IMR-90 (cell line): ENCODE results near the gene FAM120A. TPM values are rescaled to one million over a fixed set of nuclear protein-coding genes. Genes with fewer than 3 reads are reported as not detected.

Experiments
- ATAC-seq: fragments of 200-7000 bp; cut with Tn5 transposase; 2 replicates; pipeline ENCODE4 v1.9.1; 2020; ENCODE audit warnings: low read depth, mild to moderate bottlenecking, moderate library complexity
- BruUV-seq: library from RNA; stranded (reverse); fragments of 400-500 nt; replicated peaks from 2 replicates; lab custom pipeline; 2021; lab: Mats Ljungman, UMichigan
- CTCF ChIA-PET: fragments of 300-600 bp; formaldehyde crosslinking; extraction: SDS; loops from one replicate; lab custom pipeline; 2021; ENCODE audit warnings: antibody characterized with exemption; lab: Yijun Ruan, JAX
- POLR2A ChIA-PET: fragments of 300-600 bp; sonication (Branson Sonifier 250); formaldehyde crosslinking; loops from one replicate; lab custom pipeline; 2022; ENCODE audit warnings: antibody characterized with exemption; ENCODE audit not compliant: unreplicated experiment; lab: Charles Lee
- DNase-seq: peaks from one replicate; pipeline ENCODE4 v3.0.0; 2013
- H2AFZ ChIP-seq: replicated peaks from 2 replicates; pipeline ENCODE3; 2013; ENCODE audit warnings: low read length, mild to moderate bottlenecking; ENCODE audit not compliant: poor library complexity
- H2AK5ac ChIP-seq: 2 replicates; pipeline ENCODE4 v1.6.1; 2013; ENCODE audit warnings: low read depth, low read length, inconsistent platforms
- H2AK9ac ChIP-seq: replicated peaks from 2 replicates; pipeline ENCODE3; 2013; ENCODE audit warnings: mild to moderate bottlenecking, low read depth, low read length, moderate library complexity; ENCODE audit not compliant: poor library complexity
- H2BK120ac ChIP-seq: 2 replicates; pipeline ENCODE4 v1.6.1; 2013; ENCODE audit warnings: low read depth, low read length, inconsistent platforms
- H2BK15ac ChIP-seq: 3 replicates; pipeline ENCODE4 v1.6.1; 2013; ENCODE audit warnings: low read depth, low read length, inconsistent platforms
- H2BK20ac ChIP-seq: 2 replicates; pipeline ENCODE4 v1.6.1; 2013; ENCODE audit warnings: low read depth, mild to moderate bottlenecking, inconsistent platforms, low read length, moderate library complexity
- H2BK5ac ChIP-seq: 2 replicates; pipeline ENCODE4 v1.6.1; 2013; ENCODE audit warnings: mild to moderate bottlenecking, low read depth, low read length, inconsistent platforms; ENCODE audit not compliant: poor library complexity, severe bottlenecking
- H3K14ac ChIP-seq: replicated peaks from 2 replicates; pipeline ENCODE4 v1.6.1; 2013; ENCODE audit warnings: low read depth, low read length, inconsistent platforms
- H3K18ac ChIP-seq: 2 replicates; pipeline ENCODE4 v1.6.1; 2013; ENCODE audit warnings: low read depth, low read length, control low read depth
- H3K23ac ChIP-seq: 2 replicates; pipeline ENCODE4 v1.6.1; 2013; ENCODE audit warnings: low read depth, low read length, inconsistent platforms
- H3K27ac ChIP-seq: 2 replicates; pipeline ENCODE4 v1.5.1; 2013; ENCODE audit warnings: mild to moderate bottlenecking, control low read depth, low read length; ENCODE audit not compliant: insufficient read depth
- H3K27me3 ChIP-seq: 2 replicates; pipeline ENCODE4 v1.6.1; 2013; ENCODE audit warnings: low read length; ENCODE audit not compliant: control insufficient read depth, insufficient read depth
- H3K36me3 ChIP-seq: 2 replicates; pipeline ENCODE4 v1.6.1; 2013; ENCODE audit warnings: low read length, mixed read lengths; ENCODE audit not compliant: control insufficient read depth, insufficient read depth
- H3K4ac ChIP-seq: 2 replicates; pipeline ENCODE4 v1.6.1; 2013; ENCODE audit warnings: low read depth, low read length, inconsistent platforms
- H3K4me1 ChIP-seq: 2 replicates; pipeline ENCODE4 v1.6.1; 2013; ENCODE audit warnings: low read length, mixed read lengths; ENCODE audit not compliant: control insufficient read depth, insufficient read depth
- H3K4me2 ChIP-seq: 2 replicates; pipeline ENCODE4 v1.6.1; 2013; ENCODE audit warnings: low read depth, mild to moderate bottlenecking, control low read depth, low read length, moderate library complexity
- H3K4me3 ChIP-seq: 2 replicates; pipeline ENCODE4 v1.5.1; 2013; ENCODE audit warnings: low read depth, mild to moderate bottlenecking, control low read depth, low read length, moderate library complexity; ENCODE audit not compliant: insufficient read depth
- H3K56ac ChIP-seq: 2 replicates; pipeline ENCODE4 v1.6.1; 2013; ENCODE audit warnings: low read length, inconsistent platforms; ENCODE audit not compliant: insufficient read depth; ENCODE audit errors: extremely low read depth
- H3K79me1 ChIP-seq, 2 experiments: 2 replicates each; pipeline ENCODE4 v1.6.1; 2013; ENCODE audit warnings: low read length in 2 of 2, inconsistent platforms in 1 of 2, low read depth in 1 of 2
- H3K9ac ChIP-seq: 2 replicates; pipeline ENCODE4 v1.6.1; 2013; ENCODE audit warnings: low read depth, low read length, control low read depth
- H3K9me1 ChIP-seq: 2 replicates; pipeline ENCODE4 v1.6.1; 2013; ENCODE audit warnings: low read length, inconsistent platforms; ENCODE audit not compliant: insufficient read depth
- H3K9me3 ChIP-seq: 2 replicates; pipeline ENCODE4 v1.6.1; 2013; ENCODE audit warnings: low read length; ENCODE audit not compliant: control insufficient read depth, insufficient read depth
- H4K20me1 ChIP-seq: 2 replicates; pipeline ENCODE4 v1.6.1; 2013; ENCODE audit warnings: low read length, inconsistent platforms; ENCODE audit not compliant: insufficient read depth
- H4K5ac ChIP-seq: 2 replicates; pipeline ENCODE4 v1.6.1; 2013; ENCODE audit warnings: mild to moderate bottlenecking, low read depth, low read length, control low read depth
- H4K8ac ChIP-seq, 2 experiments: 2 replicates each; pipeline ENCODE4 v1.6.1; 2013; ENCODE audit warnings: low read depth in 2 of 2, low read length in 2 of 2, control low read depth in 1 of 2, inconsistent platforms in 1 of 2
- H4K91ac ChIP-seq: 2 replicates; pipeline ENCODE4 v1.6.1; 2013; ENCODE audit warnings: low read depth, low read length, inconsistent platforms; ENCODE audit not compliant: insufficient read depth
- BHLHE40 ChIP-seq: fragments of 150-350 bp; IDR thresholded peaks from 2 replicates; pipeline ENCODE4 v1.6.1; 2016; ENCODE audit warnings: mild to moderate bottlenecking, low read depth, low read length
- CEBPB ChIP-seq: IDR thresholded peaks from 2 replicates; pipeline ENCODE4 v1.6.1; 2012; ENCODE audit warnings: low read depth, low read length, improper control_type of control experiment
- CHD1 ChIP-seq: IDR thresholded peaks from 2 replicates; pipeline ENCODE4 v1.6.1; 2012; ENCODE audit warnings: low read depth, low read length, improper control_type of control experiment
- FOS ChIP-seq: fragments of 150-350 bp; IDR thresholded peaks from 2 replicates; pipeline ENCODE4 v1.6.1; 2016; ENCODE audit warnings: low read depth, low read length
- MAFK ChIP-seq: IDR thresholded peaks from 2 replicates; pipeline ENCODE4 v1.6.1; 2012; ENCODE audit warnings: low read depth, low read length, improper control_type of control experiment
- MAZ ChIP-seq: IDR thresholded peaks from 2 replicates; pipeline ENCODE4 v1.6.1; 2012; ENCODE audit warnings: low read depth, mild to moderate bottlenecking, low read length, improper control_type of control experiment, moderate library complexity, borderline replicate concordance
- MXI1 ChIP-seq: IDR thresholded peaks from 2 replicates; pipeline ENCODE4 v1.6.1; 2012; ENCODE audit warnings: low read depth, mild to moderate bottlenecking, low read length, moderate library complexity, borderline replicate concordance
- NFE2L2 ChIP-seq: fragments of 150-350 bp; IDR thresholded peaks from 2 replicates; pipeline ENCODE4 v1.6.1; 2016; ENCODE audit warnings: low read depth, mild to moderate bottlenecking, low read length
- POLR2A ChIP-seq: IDR thresholded peaks from 2 replicates; pipeline ENCODE4 v1.6.1; 2012; ENCODE audit warnings: mild to moderate bottlenecking, low read depth, low read length
- RAD21 ChIP-seq: IDR thresholded peaks from 2 replicates; pipeline ENCODE4 v1.6.1; 2012; ENCODE audit warnings: low read length, improper control_type of control experiment
- RCOR1 ChIP-seq: IDR thresholded peaks from 2 replicates; pipeline ENCODE4 v1.6.1; 2012; ENCODE audit warnings: mild to moderate bottlenecking, low read length, improper control_type of control experiment; ENCODE audit not compliant: insufficient replicate concordance
- RFX5 ChIP-seq: IDR thresholded peaks from 2 replicates; pipeline ENCODE4 v1.8.0; 2012; ENCODE audit warnings: low read depth, mild to moderate bottlenecking, low read length, moderate library complexity
- SMC3 ChIP-seq: fragments of 150-350 bp; IDR thresholded peaks from 2 replicates; pipeline ENCODE4 v1.6.1; 2016; ENCODE audit warnings: low read depth, mild to moderate bottlenecking, antibody characterized with exemption, low read length, moderate library complexity
- WGBS, 2 experiments: methylation state at CpG; one replicate each; pipeline versions ENCODE4 v1.1.5 to v1.1.7; 2013; ENCODE audit warnings: missing lambda C conversion rate in 2 of 2; ENCODE audit not compliant: insufficient read length in 1 of 2; ENCODE audit errors: extremely low coverage in 2 of 2; 5-methylcytosine and 5-hydroxymethylcytosine counted together
- dilution Hi-C: fragments of 300-500 bp; cut with HindIII; formaldehyde crosslinking; loops from one replicate; pipeline ENCODE4 v1.14.3; 2018; ENCODE audit warnings: low sequenced_read_pairs; ENCODE audit not compliant: unreplicated experiment
- in situ Hi-C: fragments of 300-500 bp; cut with MboI; formaldehyde crosslinking; loops from 3 replicates; pipeline ENCODE4 v1.14.3; 2019; ENCODE audit warnings: low sequenced_read_pairs, inconsistent platforms, mixed read lengths
- intact Hi-C: fragments of 100-400 bp; cut with micrococcal nuclease; formaldehyde crosslinking; loops from 2 replicates; pipeline ENCODE4 v1.10.0; 2022
- polyA plus RNA-seq, 3 experiments: library from polyadenylated mRNA; depleted of rRNA; stranded (reverse); fragments of >200 nt; gene quantifications; 2 replicates each; pipeline ENCODE4 v1.2.3, GENCODE V29; 2012; ENCODE audit warnings: low replicate concordance in 1 of 3
- total RNA-seq: library from RNA; depleted of rRNA; stranded (reverse); fragments of >200 nt; gene quantifications from 2 replicates; pipeline ENCODE4 v1.2.3, GENCODE V29; 2012
- TF ChIP-seq, protein P1 (sequence below): fragments of 150-350 bp; IDR thresholded peaks from 2 replicates; pipeline ENCODE4 v1.6.1; 2017; ENCODE audit warnings: mild to moderate bottlenecking, antibody characterized with exemption, low read length, low read depth
- TF ChIP-seq, protein P2 (sequence below): conservative IDR thresholded peaks from 2 replicates; pipeline ENCODE4 v1.5.1; 2012; ENCODE audit warnings: mild to moderate bottlenecking, low read depth, low read length, improper control_type of control experiment
- TF ChIP-seq, protein P3 (sequence below): fragments of 150-350 bp; IDR thresholded peaks from 2 replicates; pipeline ENCODE4 v1.6.1; 2016; ENCODE audit warnings: low read depth, mild to moderate bottlenecking, low read length, moderate library complexity, borderline replicate concordance

The FAM120A gene
- total and polyA plus RNA-seq, 2 of the 4 experiments (the other 2 are of a cell fraction), result 61.6 to 75.1 TPM

DNA sequence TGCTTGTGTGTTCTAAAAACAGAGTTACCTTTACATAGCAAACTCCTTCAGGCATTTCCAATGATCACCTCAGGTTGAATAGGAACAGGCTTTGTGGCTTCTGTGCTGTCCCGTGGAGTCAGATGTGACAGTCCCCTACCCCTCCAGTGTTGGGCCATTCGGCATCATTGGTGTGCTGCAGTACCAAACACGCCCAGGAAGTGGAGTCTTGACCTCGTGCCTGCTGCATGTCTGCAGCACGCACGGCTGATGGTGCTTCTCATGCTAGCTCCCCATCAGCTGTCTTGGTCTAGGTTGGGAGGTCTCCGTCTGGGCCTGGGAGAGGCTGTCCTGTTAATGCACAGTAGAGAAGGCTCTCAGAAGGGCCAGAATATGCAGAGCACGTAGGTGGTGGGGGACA, 82.4 kb downstream of the FAM120A start:
- POLR2A ChIA-PET, result no interaction called here
- intact Hi-C loops (no loop called here), dilution Hi-C loops (no loop called here), in situ Hi-C loops (no loop called here)
- no peak overlapping the region for H2BK120ac ChIP-seq
- H4K8ac ChIP-seq, result no peak overlapping the region
- 83% methylated on average over 1 of the region's 8 CpGs; no CpG with 5 or more reads in 1 of the 2 experiments for WGBS, 2 experiments
- peaks cover 11% of the 10 kb centered on the region for H3K9me1 ChIP-seq
- H3K23ac ChIP-seq, result no peak overlapping the region
- H3K4me2 ChIP-seq, result no peak overlapping the region
- no peak overlapping the region for H3K4ac ChIP-seq
- H3K27ac ChIP-seq, result no peak overlapping the region
- H2AK5ac ChIP-seq, result no peak overlapping the region
- CTCF ChIA-PET, result no interaction called here
- no peak overlapping the region for H4K91ac ChIP-seq
- H3K36me3 ChIP-seq, result peaks cover 33% of the 10 kb centered on the region
- BruUV-seq, result no TSS peak
- H3K18ac ChIP-seq, result no peak overlapping the region
- H4K5ac ChIP-seq, result no peak overlapping the region
- no peak for DNase-seq
- no peaks in the 10 kb centered on the region for H3K4me1 ChIP-seq
- no peak overlapping the region for H2BK15ac ChIP-seq
- H2AK9ac ChIP-seq, result no peak overlapping the region
- H2AFZ ChIP-seq, result no peak overlapping the region
- TF ChIP-seq SMC3 (no peak), CHD1 (no peak), RAD21 (no peak), BHLHE40 (no peak), CEBPB (no peak), POLR2A (no peak), MAFK (no peak), RCOR1 (no peak), MAZ (no peak), FOS (no peak), MXI1 (no peak), RFX5 (no peak), NFE2L2 (no peak)
- TF ChIP-seq, protein P1, sequence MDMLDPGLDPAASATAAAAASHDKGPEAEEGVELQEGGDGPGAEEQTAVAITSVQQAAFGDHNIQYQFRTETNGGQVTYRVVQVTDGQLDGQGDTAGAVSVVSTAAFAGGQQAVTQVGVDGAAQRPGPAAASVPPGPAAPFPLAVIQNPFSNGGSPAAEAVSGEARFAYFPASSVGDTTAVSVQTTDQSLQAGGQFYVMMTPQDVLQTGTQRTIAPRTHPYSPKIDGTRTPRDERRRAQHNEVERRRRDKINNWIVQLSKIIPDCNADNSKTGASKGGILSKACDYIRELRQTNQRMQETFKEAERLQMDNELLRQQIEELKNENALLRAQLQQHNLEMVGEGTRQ, result no peak
- TF ChIP-seq, protein P2, sequence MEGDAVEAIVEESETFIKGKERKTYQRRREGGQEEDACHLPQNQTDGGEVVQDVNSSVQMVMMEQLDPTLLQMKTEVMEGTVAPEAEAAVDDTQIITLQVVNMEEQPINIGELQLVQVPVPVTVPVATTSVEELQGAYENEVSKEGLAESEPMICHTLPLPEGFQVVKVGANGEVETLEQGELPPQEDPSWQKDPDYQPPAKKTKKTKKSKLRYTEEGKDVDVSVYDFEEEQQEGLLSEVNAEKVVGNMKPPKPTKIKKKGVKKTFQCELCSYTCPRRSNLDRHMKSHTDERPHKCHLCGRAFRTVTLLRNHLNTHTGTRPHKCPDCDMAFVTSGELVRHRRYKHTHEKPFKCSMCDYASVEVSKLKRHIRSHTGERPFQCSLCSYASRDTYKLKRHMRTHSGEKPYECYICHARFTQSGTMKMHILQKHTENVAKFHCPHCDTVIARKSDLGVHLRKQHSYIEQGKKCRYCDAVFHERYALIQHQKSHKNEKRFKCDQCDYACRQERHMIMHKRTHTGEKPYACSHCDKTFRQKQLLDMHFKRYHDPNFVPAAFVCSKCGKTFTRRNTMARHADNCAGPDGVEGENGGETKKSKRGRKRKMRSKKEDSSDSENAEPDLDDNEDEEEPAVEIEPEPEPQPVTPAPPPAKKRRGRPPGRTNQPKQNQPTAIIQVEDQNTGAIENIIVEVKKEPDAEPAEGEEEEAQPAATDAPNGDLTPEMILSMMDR, result no peak
- TF ChIP-seq, protein P3, sequence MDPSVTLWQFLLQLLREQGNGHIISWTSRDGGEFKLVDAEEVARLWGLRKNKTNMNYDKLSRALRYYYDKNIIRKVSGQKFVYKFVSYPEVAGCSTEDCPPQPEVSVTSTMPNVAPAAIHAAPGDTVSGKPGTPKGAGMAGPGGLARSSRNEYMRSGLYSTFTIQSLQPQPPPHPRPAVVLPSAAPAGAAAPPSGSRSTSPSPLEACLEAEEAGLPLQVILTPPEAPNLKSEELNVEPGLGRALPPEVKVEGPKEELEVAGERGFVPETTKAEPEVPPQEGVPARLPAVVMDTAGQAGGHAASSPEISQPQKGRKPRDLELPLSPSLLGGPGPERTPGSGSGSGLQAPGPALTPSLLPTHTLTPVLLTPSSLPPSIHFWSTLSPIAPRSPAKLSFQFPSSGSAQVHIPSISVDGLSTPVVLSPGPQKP, result no peak
- no peak for ATAC-seq
- no peaks in the 10 kb centered on the region for H3K9me3 ChIP-seq
- 0 out of 2 replicates have a peak, but pooled peaks cover 13% of the 10 kb centered on the region for H4K20me1 ChIP-seq
- no peak overlapping the region for H3K4me3 ChIP-seq
- no peaks in the 10 kb centered on the region for H3K27me3 ChIP-seq
- no peak overlapping the region for H2BK20ac ChIP-seq
- H3K56ac ChIP-seq, result no peak overlapping the region
- H3K14ac ChIP-seq, result no peak overlapping the region
- H3K9ac ChIP-seq, result no peak overlapping the region
- no peak overlapping the region for H2BK5ac ChIP-seq
- H3K79me1 ChIP-seq, result peaks cover 29 to 40% of the 10 kb centered on the region in 2 experiments
